WTC11 (cell line): ENCODE measurements around the gene FGF12. TPM values are rescaled to one million over a fixed set of nuclear protein-coding genes. Genes with fewer than 3 reads are reported as not detected.
A peak's percentile ranks its signal among the peaks of the same experiment; 100 is the strongest.

Experiments
- ATAC-seq: fragments of 200-7000 bp; cut with Tn5 transposase; 2 replicates; pipeline ENCODE4 v1.10.0; 2021; ENCODE audit warnings: mild to moderate bottlenecking, moderate library complexity
- CTCF ChIA-PET: fragments of 300-600 bp; sonication (Branson Sonifier 250); formaldehyde crosslinking; loops from one replicate; lab custom pipeline; 2021; ENCODE audit warnings: antibody characterized with exemption; lab: Charles Lee
- POLR2A ChIA-PET: fragments of 350-600 bp; sonication (Branson Sonifier 250); formaldehyde crosslinking; loops from one replicate; lab custom pipeline; 2021; ENCODE audit warnings: antibody characterized with exemption; lab: Charles Lee
- DNase-seq: peaks from one replicate; pipeline ENCODE4 v3.0.0; 2021; ENCODE audit warnings: low spot score
- H3K27ac Mint-ChIP-seq: 2 replicates; pipeline ENCODE4 v1.8.0; 2021; ENCODE audit warnings: mixed read lengths
- H3K27me3 Mint-ChIP-seq: 2 replicates; pipeline ENCODE4 v1.8.0; 2021; ENCODE audit warnings: low read depth, mild to moderate bottlenecking, moderate library complexity, mixed read lengths
- H3K36me3 Mint-ChIP-seq: 2 replicates; pipeline ENCODE4 v1.8.0; 2021; ENCODE audit warnings: mixed read lengths
- H3K4me1 Mint-ChIP-seq: 2 replicates; pipeline ENCODE4 v1.8.0; 2022; ENCODE audit warnings: mixed read lengths
- H3K4me3 Mint-ChIP-seq: 2 replicates; pipeline ENCODE4 v1.8.0; 2021; ENCODE audit warnings: mild to moderate bottlenecking, moderate library complexity, mixed read lengths
- H3K9me3 Mint-ChIP-seq: 2 replicates; pipeline ENCODE4 v1.8.0; 2021; ENCODE audit warnings: mixed read lengths
- CREB1 ChIP-seq: sonication (generic); formaldehyde crosslinking; IDR thresholded peaks from 2 replicates; pipeline ENCODE4 v1.8.0; 2023; ENCODE audit warnings: mild to moderate bottlenecking, missing genetic modification reagents
- CREM ChIP-seq: sonication (generic); formaldehyde crosslinking; IDR thresholded peaks from 2 replicates; pipeline ENCODE4 v1.8.1; 2022; ENCODE audit warnings: mild to moderate bottlenecking, missing genetic modification reagents, moderate library complexity
- ESRRA ChIP-seq: sonication (generic); formaldehyde crosslinking; IDR thresholded peaks from 2 replicates; pipeline ENCODE4 v1.8.1; 2022; ENCODE audit warnings: mild to moderate bottlenecking, missing genetic modification reagents, borderline replicate concordance
- FOXP1 ChIP-seq: sonication (generic); formaldehyde crosslinking; IDR thresholded peaks from 2 replicates; pipeline ENCODE4 v1.8.0; 2022; ENCODE audit warnings: missing genetic modification reagents, mild to moderate bottlenecking, moderate library complexity, borderline replicate concordance
- IRF2 ChIP-seq: sonication (generic); formaldehyde crosslinking; IDR thresholded peaks from 2 replicates; pipeline ENCODE4 v1.8.0; 2022; ENCODE audit warnings: low read depth, missing genetic modification reagents, borderline replicate concordance
- MXD4 ChIP-seq: fragments of 250-450 bp; sonication (Bioruptor Pico); IDR thresholded peaks from 2 replicates; pipeline ENCODE4 v1.8.0; 2021; ENCODE audit warnings: mild to moderate bottlenecking, moderate library complexity, borderline replicate concordance
- NR1H2 ChIP-seq: sonication (generic); formaldehyde crosslinking; IDR thresholded peaks from 2 replicates; pipeline ENCODE4 v1.9.0; 2021; ENCODE audit warnings: mild to moderate bottlenecking, moderate library complexity, missing genetic modification reagents
- RORB ChIP-seq: fragments of 250-450 bp; sonication (Bioruptor Pico); IDR thresholded peaks from 2 replicates; pipeline ENCODE4 v1.9.0; 2021; ENCODE audit warnings: mild to moderate bottlenecking
- SMAD4 ChIP-seq: sonication (generic); formaldehyde crosslinking; IDR thresholded peaks from 2 replicates; pipeline ENCODE4 v1.8.0; 2022; ENCODE audit warnings: mild to moderate bottlenecking, missing genetic modification reagents
- SOX15 ChIP-seq: fragments of 250-450 bp; sonication (Bioruptor Pico); IDR thresholded peaks from 2 replicates; pipeline ENCODE4 v1.9.0; 2021; ENCODE audit warnings: mild to moderate bottlenecking
- TCF7 ChIP-seq: sonication (generic); formaldehyde crosslinking; IDR thresholded peaks from 2 replicates; pipeline ENCODE4 v1.8.0; 2022; ENCODE audit warnings: mild to moderate bottlenecking, low read depth, missing genetic modification reagents, moderate library complexity
- TEAD1 ChIP-seq: sonication (generic); formaldehyde crosslinking; IDR thresholded peaks from 2 replicates; pipeline ENCODE4 v1.8.0; 2022; ENCODE audit warnings: mild to moderate bottlenecking, missing genetic modification reagents
- ZNF121 ChIP-seq: sonication (generic); formaldehyde crosslinking; IDR thresholded peaks from 2 replicates; pipeline ENCODE4 v1.8.0; 2023; ENCODE audit warnings: missing genetic modification reagents
- ZNF317 ChIP-seq: sonication (generic); formaldehyde crosslinking; IDR thresholded peaks from 2 replicates; pipeline ENCODE4 v1.8.1; 2023; ENCODE audit warnings: low read depth, mild to moderate bottlenecking, moderate library complexity, missing genetic modification reagents, borderline replicate concordance
- total RNA-seq: library from RNA; stranded (reverse); gene quantifications from 3 replicates; pipeline ENCODE4 v1.2.3, GENCODE V29; 2021
- TF ChIP-seq, protein P1 (sequence below): sonication (generic); formaldehyde crosslinking; IDR thresholded peaks from 2 replicates; pipeline ENCODE4 v1.8.1; 2022; ENCODE audit warnings: low read depth, mild to moderate bottlenecking, moderate library complexity, missing genetic modification reagents, borderline replicate concordance
- TF ChIP-seq, protein P2 (sequence below): sonication (generic); formaldehyde crosslinking; IDR thresholded peaks from 2 replicates; pipeline ENCODE4 v1.8.0; 2022; ENCODE audit warnings: mild to moderate bottlenecking, missing genetic modification reagents
- TF ChIP-seq, protein P3 (sequence below): fragments of 200-600 bp; IDR thresholded peaks from 2 replicates; pipeline ENCODE4 v1.8.0; 2022; ENCODE audit warnings: antibody characterized with exemption
- TF ChIP-seq, protein P4 (sequence below): sonication (generic); formaldehyde crosslinking; IDR thresholded peaks from 2 replicates; pipeline ENCODE4 v1.8.1; 2023; ENCODE audit warnings: mild to moderate bottlenecking, missing genetic modification reagents, borderline replicate concordance

The FGF12 gene
- total RNA-seq, 1 experiment from 2014 or later = 13.5 TPM

DNA sequence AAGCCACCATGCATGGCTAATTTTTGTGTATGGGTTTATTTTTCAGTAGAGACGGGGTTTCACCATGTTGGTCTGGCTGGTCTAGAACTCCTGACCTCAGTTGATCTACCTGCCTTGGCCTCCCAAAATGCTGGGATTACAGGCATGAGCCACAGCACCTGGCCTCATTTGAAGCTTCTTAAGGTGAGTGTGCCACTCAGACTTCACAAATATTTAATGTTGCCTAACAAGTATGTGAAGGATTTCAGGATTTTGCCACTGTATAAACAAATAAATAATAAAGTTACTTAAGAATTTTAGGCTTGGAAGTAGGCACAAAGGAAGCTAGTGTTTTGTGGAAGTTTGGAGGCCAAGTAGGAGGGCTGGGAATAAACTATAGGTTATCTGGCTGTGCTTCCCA, 73.5 kb downstream of the FGF12 start:
- no peak overlapping the region for H3K27ac Mint-ChIP-seq
- TF ChIP-seq TEAD1 (CRISPR knock-in tag) (no peak), IRF2 (CRISPR knock-in tag) (no peak), ZNF317 (CRISPR knock-in tag) (no peak), ZNF121 (no peak), RORB (CRISPR knock-in tag) (no peak), NR1H2 (CRISPR knock-in tag) (no peak), FOXP1 (CRISPR knock-in tag) (no peak), CREM (CRISPR knock-in tag) (no peak), SMAD4 (CRISPR knock-in tag) (no peak), CREB1 (CRISPR knock-in tag) (no peak), MXD4 (no peak)
- TF ChIP-seq, protein P1, sequence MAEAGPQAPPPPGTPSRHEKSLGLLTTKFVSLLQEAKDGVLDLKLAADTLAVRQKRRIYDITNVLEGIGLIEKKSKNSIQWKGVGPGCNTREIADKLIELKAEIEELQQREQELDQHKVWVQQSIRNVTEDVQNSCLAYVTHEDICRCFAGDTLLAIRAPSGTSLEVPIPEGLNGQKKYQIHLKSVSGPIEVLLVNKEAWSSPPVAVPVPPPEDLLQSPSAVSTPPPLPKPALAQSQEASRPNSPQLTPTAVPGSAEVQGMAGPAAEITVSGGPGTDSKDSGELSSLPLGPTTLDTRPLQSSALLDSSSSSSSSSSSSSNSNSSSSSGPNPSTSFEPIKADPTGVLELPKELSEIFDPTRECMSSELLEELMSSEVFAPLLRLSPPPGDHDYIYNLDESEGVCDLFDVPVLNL (CRISPR knock-in tag) = no peak
- TF ChIP-seq, protein P2, sequence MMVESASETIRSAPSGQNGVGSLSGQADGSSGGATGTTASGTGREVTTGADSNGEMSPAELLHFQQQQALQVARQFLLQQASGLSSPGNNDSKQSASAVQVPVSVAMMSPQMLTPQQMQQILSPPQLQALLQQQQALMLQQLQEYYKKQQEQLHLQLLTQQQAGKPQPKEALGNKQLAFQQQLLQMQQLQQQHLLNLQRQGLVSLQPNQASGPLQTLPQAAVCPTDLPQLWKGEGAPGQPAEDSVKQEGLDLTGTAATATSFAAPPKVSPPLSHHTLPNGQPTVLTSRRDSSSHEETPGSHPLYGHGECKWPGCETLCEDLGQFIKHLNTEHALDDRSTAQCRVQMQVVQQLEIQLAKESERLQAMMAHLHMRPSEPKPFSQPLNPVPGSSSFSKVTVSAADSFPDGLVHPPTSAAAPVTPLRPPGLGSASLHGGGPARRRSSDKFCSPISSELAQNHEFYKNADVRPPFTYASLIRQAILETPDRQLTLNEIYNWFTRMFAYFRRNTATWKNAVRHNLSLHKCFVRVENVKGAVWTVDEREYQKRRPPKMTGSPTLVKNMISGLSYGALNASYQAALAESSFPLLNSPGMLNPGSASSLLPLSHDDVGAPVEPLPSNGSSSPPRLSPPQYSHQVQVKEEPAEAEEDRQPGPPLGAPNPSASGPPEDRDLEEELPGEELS (CRISPR knock-in tag) = no peak
- TF ChIP-seq, protein P3, sequence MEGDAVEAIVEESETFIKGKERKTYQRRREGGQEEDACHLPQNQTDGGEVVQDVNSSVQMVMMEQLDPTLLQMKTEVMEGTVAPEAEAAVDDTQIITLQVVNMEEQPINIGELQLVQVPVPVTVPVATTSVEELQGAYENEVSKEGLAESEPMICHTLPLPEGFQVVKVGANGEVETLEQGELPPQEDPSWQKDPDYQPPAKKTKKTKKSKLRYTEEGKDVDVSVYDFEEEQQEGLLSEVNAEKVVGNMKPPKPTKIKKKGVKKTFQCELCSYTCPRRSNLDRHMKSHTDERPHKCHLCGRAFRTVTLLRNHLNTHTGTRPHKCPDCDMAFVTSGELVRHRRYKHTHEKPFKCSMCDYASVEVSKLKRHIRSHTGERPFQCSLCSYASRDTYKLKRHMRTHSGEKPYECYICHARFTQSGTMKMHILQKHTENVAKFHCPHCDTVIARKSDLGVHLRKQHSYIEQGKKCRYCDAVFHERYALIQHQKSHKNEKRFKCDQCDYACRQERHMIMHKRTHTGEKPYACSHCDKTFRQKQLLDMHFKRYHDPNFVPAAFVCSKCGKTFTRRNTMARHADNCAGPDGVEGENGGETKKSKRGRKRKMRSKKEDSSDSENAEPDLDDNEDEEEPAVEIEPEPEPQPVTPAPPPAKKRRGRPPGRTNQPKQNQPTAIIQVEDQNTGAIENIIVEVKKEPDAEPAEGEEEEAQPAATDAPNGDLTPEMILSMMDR = no peak
- no peak for ATAC-seq
- ChIA-PET CTCF (no interaction called here), POLR2A (no interaction called here)
- no peak overlapping the region for H3K4me3 Mint-ChIP-seq
- no peaks in the 10 kb centered on the region for H3K27me3 Mint-ChIP-seq
- H3K4me1 Mint-ChIP-seq = peaks cover 16% of the 10 kb centered on the region
- no peak for DNase-seq
- H3K36me3 Mint-ChIP-seq = no peaks in the 10 kb centered on the region
- no peaks in the 10 kb centered on the region for H3K9me3 Mint-ChIP-seq

DNA sequence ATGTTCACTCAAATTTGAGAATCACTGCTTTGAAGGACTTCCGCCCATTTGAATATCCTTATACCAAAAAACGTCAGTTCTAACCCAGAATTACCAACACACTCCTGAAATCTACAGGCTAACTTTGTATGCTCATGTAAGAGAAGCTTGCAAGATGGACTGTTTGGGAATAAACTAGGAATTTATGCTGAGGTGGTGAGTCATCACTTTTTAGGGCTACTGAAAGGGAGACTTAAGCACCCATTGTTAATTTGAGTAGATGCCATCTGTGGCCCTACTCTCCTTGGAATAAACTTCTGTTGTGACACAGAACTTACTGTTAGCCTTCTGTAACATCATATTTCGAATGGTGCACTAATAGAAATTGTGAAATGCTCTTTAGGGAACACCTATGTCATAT, 74.6 kb downstream of the FGF12 start:
- H3K9me3 Mint-ChIP-seq = no peaks in the 10 kb centered on the region
- H3K27me3 Mint-ChIP-seq = no peaks in the 10 kb centered on the region
- no peak for DNase-seq
- TF ChIP-seq SOX15 (CRISPR knock-in tag) (no peak), ESRRA (CRISPR knock-in tag) (no peak), TCF7 (CRISPR knock-in tag) (no peak)
- TF ChIP-seq, protein P3 = no peak
- TF ChIP-seq, protein P4, sequence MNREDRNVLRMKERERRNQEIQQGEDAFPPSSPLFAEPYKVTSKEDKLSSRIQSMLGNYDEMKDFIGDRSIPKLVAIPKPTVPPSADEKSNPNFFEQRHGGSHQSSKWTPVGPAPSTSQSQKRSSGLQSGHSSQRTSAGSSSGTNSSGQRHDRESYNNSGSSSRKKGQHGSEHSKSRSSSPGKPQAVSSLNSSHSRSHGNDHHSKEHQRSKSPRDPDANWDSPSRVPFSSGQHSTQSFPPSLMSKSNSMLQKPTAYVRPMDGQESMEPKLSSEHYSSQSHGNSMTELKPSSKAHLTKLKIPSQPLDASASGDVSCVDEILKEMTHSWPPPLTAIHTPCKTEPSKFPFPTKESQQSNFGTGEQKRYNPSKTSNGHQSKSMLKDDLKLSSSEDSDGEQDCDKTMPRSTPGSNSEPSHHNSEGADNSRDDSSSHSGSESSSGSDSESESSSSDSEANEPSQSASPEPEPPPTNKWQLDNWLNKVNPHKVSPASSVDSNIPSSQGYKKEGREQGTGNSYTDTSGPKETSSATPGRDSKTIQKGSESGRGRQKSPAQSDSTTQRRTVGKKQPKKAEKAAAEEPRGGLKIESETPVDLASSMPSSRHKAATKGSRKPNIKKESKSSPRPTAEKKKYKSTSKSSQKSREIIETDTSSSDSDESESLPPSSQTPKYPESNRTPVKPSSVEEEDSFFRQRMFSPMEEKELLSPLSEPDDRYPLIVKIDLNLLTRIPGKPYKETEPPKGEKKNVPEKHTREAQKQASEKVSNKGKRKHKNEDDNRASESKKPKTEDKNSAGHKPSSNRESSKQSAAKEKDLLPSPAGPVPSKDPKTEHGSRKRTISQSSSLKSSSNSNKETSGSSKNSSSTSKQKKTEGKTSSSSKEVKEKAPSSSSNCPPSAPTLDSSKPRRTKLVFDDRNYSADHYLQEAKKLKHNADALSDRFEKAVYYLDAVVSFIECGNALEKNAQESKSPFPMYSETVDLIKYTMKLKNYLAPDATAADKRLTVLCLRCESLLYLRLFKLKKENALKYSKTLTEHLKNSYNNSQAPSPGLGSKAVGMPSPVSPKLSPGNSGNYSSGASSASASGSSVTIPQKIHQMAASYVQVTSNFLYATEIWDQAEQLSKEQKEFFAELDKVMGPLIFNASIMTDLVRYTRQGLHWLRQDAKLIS (CRISPR knock-in tag) = no peak
- ATAC-seq = peak; percentile 52
- H3K4me1 Mint-ChIP-seq = peaks cover 16% of the 10 kb centered on the region
- ChIA-PET CTCF (no interaction called here), POLR2A (no interaction called here)
- H3K27ac Mint-ChIP-seq = no peak overlapping the region; the same call in 1 of the 2 replicates
- no peaks in the 10 kb centered on the region for H3K36me3 Mint-ChIP-seq
- H3K4me3 Mint-ChIP-seq = no peak overlapping the region
